GM19043 (cell line): ENCODE data around the gene POLR2J.

Source experiments
- ATAC-seq: cut with Tn5 transposase; IDR thresholded peaks from one replicate; pipeline ENCODE4 v1.9.1; 2021; ENCODE audit warnings: low read depth; ENCODE audit not compliant: unreplicated experiment

The POLR2J gene

DNA sequence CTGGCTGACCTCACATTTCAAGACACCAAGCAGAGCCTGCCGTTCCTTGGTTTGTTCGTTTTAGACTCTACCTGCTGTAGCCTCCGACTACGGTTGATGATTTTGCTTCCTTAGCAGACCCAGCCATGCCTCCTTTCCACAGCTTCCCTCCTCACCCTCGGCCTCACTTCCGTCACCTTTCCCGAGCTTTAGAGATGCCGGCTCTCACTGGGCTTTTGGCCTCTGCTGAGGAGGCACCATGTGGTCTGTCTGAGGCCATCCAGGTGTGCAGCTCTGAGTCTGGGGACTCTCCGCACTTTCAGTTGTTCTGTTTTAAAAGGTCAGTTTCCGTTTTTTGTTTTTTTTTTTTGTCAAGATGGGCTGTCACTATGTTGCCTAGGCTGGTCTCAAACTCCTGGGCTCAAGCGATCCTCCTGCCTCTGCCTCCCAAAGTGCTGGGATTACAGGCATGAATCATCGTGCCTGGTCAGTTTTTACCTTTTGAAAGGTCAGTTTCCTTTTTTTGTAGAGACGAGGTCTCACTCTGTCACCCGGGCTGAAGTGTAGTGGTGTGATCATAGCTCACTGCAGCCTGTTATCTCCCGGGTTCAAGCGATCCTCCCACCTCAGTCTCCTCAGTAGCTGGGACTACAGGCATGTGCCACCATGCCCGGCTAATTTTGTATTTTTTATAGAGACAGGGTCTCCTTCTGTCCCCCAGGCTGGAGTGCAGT is 33.6 kb downstream of the POLR2J start:
- peak; percentile 28 for ATAC-seq

- no peak for ATAC-seq
Observed at GRCh38 chr7:102439963-102440795, 38.5 kb downstream of the POLR2J start.

GRCh38 chr7:102436118-102436517 is 42.6 kb downstream of the POLR2J start:
- ATAC-seq, result no peak

- peak; percentile 21 for ATAC-seq
Observed at GRCh38 chr7:102434039-102434486, 44.7 kb downstream of the POLR2J start.

DNA sequence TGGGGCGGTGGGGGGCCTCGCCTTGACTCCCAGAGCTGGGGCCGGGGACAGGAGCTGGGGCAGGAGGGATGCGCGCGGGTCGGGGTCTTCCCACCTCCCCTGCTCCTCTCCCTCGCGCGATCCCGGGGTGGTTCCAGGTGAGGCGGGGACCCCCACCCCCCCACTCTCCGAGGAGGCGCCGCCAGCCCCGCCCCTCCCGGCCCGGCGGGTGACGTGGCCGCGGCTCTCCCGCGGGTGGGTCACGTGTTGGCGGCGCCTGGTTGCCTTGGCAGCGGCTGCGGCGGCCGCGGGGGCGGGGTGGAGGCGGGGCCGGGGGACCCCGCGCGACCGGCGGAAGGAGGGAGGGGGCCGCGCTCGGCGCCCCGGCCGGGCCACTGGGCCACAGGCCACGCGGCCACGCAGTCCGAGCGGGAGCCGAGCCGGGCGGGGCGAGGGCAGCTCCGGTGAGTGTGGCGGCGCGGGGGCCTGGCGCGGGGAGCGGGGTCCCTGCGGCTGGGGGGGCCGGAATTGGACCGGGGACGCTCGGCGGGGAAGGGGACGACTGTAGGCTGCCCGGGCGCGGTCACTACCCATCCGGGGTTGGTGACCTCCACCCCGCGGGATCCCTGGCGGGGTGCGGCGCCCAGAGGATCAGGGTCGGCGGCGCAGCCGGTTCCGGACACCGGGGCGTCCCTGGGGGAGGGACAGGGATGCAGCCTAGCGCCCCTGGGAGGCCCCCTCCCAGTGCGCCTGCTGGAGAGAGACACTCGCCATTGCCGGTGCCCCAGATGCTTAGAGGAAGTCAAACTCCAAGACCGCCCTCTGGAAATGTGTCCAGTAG is 45.3 kb downstream of the POLR2J start, which contains the start of gene ORAI2:
ORAI2 (plus strand) TSS at position 357 of the 820 bp plus-strand sequence. CDS start 5,382 bp downstream, outside the sequence.
- peak; percentile 61 for ATAC-seq

DNA sequence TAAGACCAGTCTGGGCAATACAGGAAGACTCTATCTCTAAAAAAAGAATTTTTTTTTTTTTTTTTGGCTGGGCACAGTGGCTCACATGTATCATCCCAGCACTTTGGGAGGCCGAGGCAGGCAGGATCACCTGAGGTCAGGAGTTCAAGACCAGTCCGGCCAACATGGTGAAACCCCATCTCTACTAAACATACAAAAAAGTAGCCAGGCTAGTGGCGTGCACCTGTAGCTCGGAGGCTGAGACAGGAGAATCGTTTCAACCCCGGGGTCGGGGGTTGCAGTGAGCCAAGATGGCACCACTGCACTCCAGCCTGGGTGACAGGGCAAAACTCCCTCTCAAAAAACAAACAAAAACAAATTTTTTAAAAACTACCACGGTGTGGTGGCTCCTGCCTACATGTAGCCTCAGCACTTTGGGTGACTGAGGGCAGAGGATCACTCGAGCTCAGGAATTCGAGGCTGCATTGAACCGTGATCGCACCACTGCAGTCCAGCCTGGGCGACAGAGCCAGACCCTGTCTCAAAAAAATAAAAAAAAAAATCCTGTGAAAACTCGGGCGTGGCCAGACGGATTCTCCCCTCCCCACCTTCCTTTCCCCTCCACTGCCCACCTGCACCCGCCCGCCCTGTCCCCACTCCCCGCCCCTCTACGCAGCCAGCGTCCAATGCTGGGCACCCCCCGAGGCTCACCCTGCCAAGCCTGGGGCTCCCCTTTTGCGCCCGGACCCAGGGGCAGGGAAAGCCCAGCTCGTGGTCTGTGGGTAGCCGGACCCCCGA is 46.1 kb downstream of the POLR2J start:
- no peak for ATAC-seq

- ATAC-seq, result no peak
Observed at GRCh38 chr7:102431617-102432298, 47.0 kb downstream of the POLR2J start.

DNA sequence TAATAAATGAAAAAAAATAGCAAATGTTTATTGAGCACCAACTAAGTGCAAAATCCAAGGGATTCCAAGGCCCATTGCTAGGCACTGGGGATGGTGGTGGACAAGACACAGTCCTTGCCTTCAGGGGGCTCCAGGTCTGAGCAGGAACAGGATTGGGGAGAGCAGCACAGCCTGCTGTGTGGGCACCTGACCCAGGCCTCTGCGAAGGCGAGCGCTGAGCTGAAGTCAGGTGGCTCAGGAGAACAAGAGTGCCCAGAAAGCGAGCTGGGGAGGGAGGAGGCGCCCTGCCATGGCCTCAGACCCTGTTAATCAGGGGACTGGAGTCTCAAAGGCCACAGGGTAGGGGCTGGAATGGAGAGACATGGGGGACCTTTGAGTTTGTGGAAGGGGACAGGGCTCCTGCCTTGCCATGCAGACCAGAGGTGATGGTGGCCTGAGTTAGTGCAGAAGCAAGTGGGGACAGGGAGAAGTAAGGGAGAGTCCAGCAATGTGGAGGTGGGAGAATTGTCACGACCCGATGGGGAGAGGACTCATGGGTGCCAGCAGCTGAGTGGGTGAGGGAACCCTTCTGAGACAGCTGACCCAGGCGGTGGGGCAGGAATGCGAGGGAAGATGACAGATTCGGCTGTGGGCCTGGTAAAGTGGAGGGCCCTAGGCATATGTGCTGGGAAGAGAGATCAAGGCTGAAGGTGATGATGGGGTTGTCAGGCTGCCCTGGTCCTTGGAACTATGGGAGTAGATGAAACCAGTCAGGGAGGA is 49.4 kb downstream of the POLR2J start:
- ATAC-seq, result no peak

GRCh38 chr7:102427019-102427405 is 51.7 kb downstream of the POLR2J start:
- ATAC-seq, result no peak

DNA sequence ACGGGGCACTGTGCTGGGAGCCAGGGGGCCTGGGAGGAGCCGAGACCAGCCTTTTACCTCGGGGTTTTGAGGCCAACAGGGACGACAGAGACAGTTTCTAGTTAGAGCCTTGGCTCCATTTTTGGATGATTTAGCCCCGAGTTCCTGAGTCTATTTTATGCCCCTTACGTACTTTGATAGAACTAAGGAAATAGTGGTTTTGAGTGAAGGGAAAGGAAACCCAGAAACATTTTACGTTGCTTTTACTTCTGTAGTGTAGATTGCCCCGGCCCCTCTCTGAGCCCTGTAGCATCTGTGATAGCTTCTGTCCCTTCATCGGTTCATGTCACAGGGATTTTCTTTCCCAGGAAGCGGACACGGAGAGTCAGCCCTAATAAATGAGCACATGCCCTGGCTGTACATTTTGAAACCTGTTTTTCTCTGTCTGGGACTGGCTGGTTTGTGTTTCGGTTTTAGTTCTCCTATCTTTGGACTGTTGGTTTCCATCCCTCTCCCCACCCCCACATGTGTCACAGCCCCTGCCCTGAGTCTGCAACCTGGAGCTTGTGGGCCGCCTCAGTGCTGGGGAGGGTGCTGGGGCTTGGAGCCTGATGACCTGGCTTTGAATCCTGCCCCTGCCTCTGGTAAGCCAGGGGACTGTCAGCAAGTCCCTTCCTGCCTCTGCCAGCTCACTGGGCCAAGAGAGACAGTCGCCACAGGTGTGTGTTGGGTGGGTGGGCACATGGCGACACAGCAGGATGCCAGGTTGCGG is 52.3 kb downstream of the POLR2J start:
- peak; percentile 46 for ATAC-seq

- ATAC-seq, result peak; percentile 65
Observed at GRCh38 chr7:102425639-102426267, 53.0 kb downstream of the POLR2J start.

- ATAC-seq, result no peak
Observed at GRCh38 chr7:102424787-102425218, 53.9 kb downstream of the POLR2J start.

GRCh38 chr7:102424129-102424551 is 54.6 kb downstream of the POLR2J start:
- ATAC-seq, result no peak
